ENCODE measurements around the gene DAB1.

Gene DAB1

GRCh38 chr1:57296726-57297250 is 127.1 kb downstream of the DAB1 start:
- Mint-ChIP-seq H3K27ac (ENCODE audit: low read depth) (no peak overlapping the region), H3K4me3 (no peak overlapping the region), H3K4me1 (no peaks in the 10 kb centered on the region), H3K27me3 (no peaks in the 10 kb centered on the region), H3K36me3 (ENCODE audit: insufficient read depth) (no peaks in the 10 kb centered on the region), H3K9me3 (no peaks in the 10 kb centered on the region)
- no peak for DNase-seq (ENCODE audit: low spot score in 2 of 2)
- no peak for ATAC-seq (replicated peaks; ENCODE audit: extremely low read depth, poor library complexity, severe bottlenecking)

- Mint-ChIP-seq H3K9me3 (no peaks in the 10 kb centered on the region), H3K36me3 (ENCODE audit: insufficient read depth) (peaks cover 1% of the 10 kb centered on the region), H3K27me3 (peaks cover under 1% of the 10 kb centered on the region), H3K27ac (ENCODE audit: low read depth) (no peak overlapping the region), H3K4me1 (no peaks in the 10 kb centered on the region), H3K4me3 (no peak overlapping the region)
- ATAC-seq (replicated peaks; ENCODE audit: extremely low read depth, poor library complexity, severe bottlenecking) (no peak), DNase-seq (ENCODE audit: low spot score in 2 of 2) (no peak)
Observed at GRCh38 chr1:57295326-57295725, 128.5 kb downstream of the DAB1 start.

- Mint-ChIP-seq H3K4me3 (no peak overlapping the region), H3K27ac (ENCODE audit: low read depth) (no peak overlapping the region), H3K36me3 (ENCODE audit: insufficient read depth) (peaks cover 1% of the 10 kb centered on the region), H3K27me3 (peaks cover 12% of the 10 kb centered on the region), H3K4me1 (no peaks in the 10 kb centered on the region), H3K9me3 (no peaks in the 10 kb centered on the region)
- ATAC-seq (replicated peaks; ENCODE audit: extremely low read depth, poor library complexity, severe bottlenecking): no peak
- no peak for DNase-seq (ENCODE audit: low spot score in 2 of 2)
Observed at GRCh38 chr1:57294177-57294576, 129.7 kb downstream of the DAB1 start.

- peaks cover 2% of the 10 kb centered on the region for H3K9me3 Mint-ChIP-seq
- no peaks in the 10 kb centered on the region for H3K4me1 Mint-ChIP-seq
- ATAC-seq (replicated peaks; ENCODE audit: extremely low read depth, poor library complexity, severe bottlenecking) (no peak), DNase-seq (ENCODE audit: low spot score in 2 of 2) (no peak)
- no peak overlapping the region for H3K4me3 Mint-ChIP-seq
- H3K36me3 Mint-ChIP-seq (ENCODE audit: insufficient read depth): peaks cover 1% of the 10 kb centered on the region
- H3K27ac Mint-ChIP-seq (ENCODE audit: low read depth): no peak overlapping the region
- peaks cover 20% of the 10 kb centered on the region for H3K27me3 Mint-ChIP-seq
Observed at GRCh38 chr1:57293214-57293613, 130.6 kb downstream of the DAB1 start.

GRCh38 chr1:57289781-57290180 is 134.1 kb downstream of the DAB1 start:
- no peak overlapping the region for H3K27ac Mint-ChIP-seq (ENCODE audit: low read depth)
- H3K4me1 Mint-ChIP-seq: no peaks in the 10 kb centered on the region
- DNase-seq (ENCODE audit: low spot score in 2 of 2) (no peak), ATAC-seq (replicated peaks; ENCODE audit: extremely low read depth, poor library complexity, severe bottlenecking) (no peak)
- H3K4me3 Mint-ChIP-seq: no peak overlapping the region
- H3K36me3 Mint-ChIP-seq (ENCODE audit: insufficient read depth): peaks cover 1% of the 10 kb centered on the region
- H3K27me3 Mint-ChIP-seq: peaks cover 25% of the 10 kb centered on the region
- peaks cover 4% of the 10 kb centered on the region for H3K9me3 Mint-ChIP-seq

GRCh38 chr1:57285992-57286391 is 137.9 kb downstream of the DAB1 start:
- ATAC-seq (replicated peaks; ENCODE audit: extremely low read depth, poor library complexity, severe bottlenecking) (no peak), DNase-seq (ENCODE audit: low spot score in 2 of 2) (no peak)
- H3K27me3 Mint-ChIP-seq: peaks cover 25% of the 10 kb centered on the region
- no peak overlapping the region for H3K27ac Mint-ChIP-seq (ENCODE audit: low read depth)
- H3K4me1 Mint-ChIP-seq: no peaks in the 10 kb centered on the region
- H3K36me3 Mint-ChIP-seq (ENCODE audit: insufficient read depth): no peaks in the 10 kb centered on the region
- no peak overlapping the region for H3K4me3 Mint-ChIP-seq
- peaks cover 4% of the 10 kb centered on the region for H3K9me3 Mint-ChIP-seq

GRCh38 chr1:57282411-57282810 is 141.4 kb downstream of the DAB1 start:
- DNase-seq (ENCODE audit: low spot score in 2 of 2) (no peak), ATAC-seq (replicated peaks; ENCODE audit: extremely low read depth, poor library complexity, severe bottlenecking) (no peak)
- Mint-ChIP-seq H3K36me3 (ENCODE audit: insufficient read depth) (no peaks in the 10 kb centered on the region), H3K27ac (ENCODE audit: low read depth) (no peak overlapping the region), H3K27me3 (no peaks in the 10 kb centered on the region), H3K4me3 (no peak overlapping the region), H3K4me1 (no peaks in the 10 kb centered on the region), H3K9me3 (no peaks in the 10 kb centered on the region)

- no peak overlapping the region for H3K4me3 Mint-ChIP-seq
- H3K36me3 Mint-ChIP-seq (ENCODE audit: insufficient read depth): no peaks in the 10 kb centered on the region
- H3K4me1 Mint-ChIP-seq: no peaks in the 10 kb centered on the region
- no peaks in the 10 kb centered on the region for H3K27me3 Mint-ChIP-seq
- ATAC-seq (replicated peaks; ENCODE audit: extremely low read depth, poor library complexity, severe bottlenecking) (no peak), DNase-seq (ENCODE audit: low spot score in 2 of 2) (no peak)
- H3K27ac Mint-ChIP-seq (ENCODE audit: low read depth): no peak overlapping the region
- no peaks in the 10 kb centered on the region for H3K9me3 Mint-ChIP-seq
Observed at GRCh38 chr1:57281324-57281723, 142.5 kb downstream of the DAB1 start.

GRCh38 chr1:57279909-57280666 is 143.8 kb downstream of the DAB1 start:
- Mint-ChIP-seq H3K27me3 (no peaks in the 10 kb centered on the region), H3K4me1 (no peaks in the 10 kb centered on the region), H3K36me3 (ENCODE audit: insufficient read depth) (no peaks in the 10 kb centered on the region), H3K27ac (ENCODE audit: low read depth) (no peak overlapping the region), H3K4me3 (no peak overlapping the region), H3K9me3 (no peaks in the 10 kb centered on the region)
- no peak for DNase-seq (ENCODE audit: low spot score in 2 of 2)
- no peak for ATAC-seq (replicated peaks; ENCODE audit: extremely low read depth, poor library complexity, severe bottlenecking)

GRCh38 chr1:57278558-57278957 is 145.3 kb downstream of the DAB1 start:
- no peaks in the 10 kb centered on the region for H3K4me1 Mint-ChIP-seq
- no peak overlapping the region for H3K4me3 Mint-ChIP-seq
- ATAC-seq (replicated peaks; ENCODE audit: extremely low read depth, poor library complexity, severe bottlenecking): no peak
- H3K36me3 Mint-ChIP-seq (ENCODE audit: insufficient read depth): no peaks in the 10 kb centered on the region
- DNase-seq (ENCODE audit: low spot score in 2 of 2): no peak
- peaks cover 5% of the 10 kb centered on the region for H3K27me3 Mint-ChIP-seq
- H3K9me3 Mint-ChIP-seq: no peaks in the 10 kb centered on the region
- no peak overlapping the region for H3K27ac Mint-ChIP-seq (ENCODE audit: low read depth)

- ATAC-seq (replicated peaks; ENCODE audit: extremely low read depth, poor library complexity, severe bottlenecking) (no peak), DNase-seq (ENCODE audit: low spot score in 2 of 2) (no peak)
- Mint-ChIP-seq H3K27me3 (peaks cover 9% of the 10 kb centered on the region), H3K36me3 (ENCODE audit: insufficient read depth) (no peaks in the 10 kb centered on the region), H3K27ac (ENCODE audit: low read depth) (no peak overlapping the region), H3K4me3 (no peak overlapping the region), H3K9me3 (no peaks in the 10 kb centered on the region), H3K4me1 (no peaks in the 10 kb centered on the region)
Observed at GRCh38 chr1:57277681-57278080, 146.2 kb downstream of the DAB1 start.

GRCh38 chr1:57276918-57277317 is 146.9 kb downstream of the DAB1 start:
- peaks cover 9% of the 10 kb centered on the region for H3K27me3 Mint-ChIP-seq
- H3K27ac Mint-ChIP-seq (ENCODE audit: low read depth): no peak overlapping the region
- no peaks in the 10 kb centered on the region for H3K9me3 Mint-ChIP-seq
- H3K4me1 Mint-ChIP-seq: no peaks in the 10 kb centered on the region
- no peak for DNase-seq (ENCODE audit: low spot score in 2 of 2)
- H3K36me3 Mint-ChIP-seq (ENCODE audit: insufficient read depth): no peaks in the 10 kb centered on the region
- no peak overlapping the region for H3K4me3 Mint-ChIP-seq
- ATAC-seq (replicated peaks; ENCODE audit: extremely low read depth, poor library complexity, severe bottlenecking): no peak

GRCh38 chr1:57272601-57273000 is 151.3 kb downstream of the DAB1 start:
- Mint-ChIP-seq H3K4me3 (no peak overlapping the region), H3K9me3 (no peaks in the 10 kb centered on the region), H3K36me3 (ENCODE audit: insufficient read depth) (no peaks in the 10 kb centered on the region), H3K27ac (ENCODE audit: low read depth) (no peak overlapping the region), H3K4me1 (no peaks in the 10 kb centered on the region), H3K27me3 (peaks cover 25% of the 10 kb centered on the region)
- DNase-seq (ENCODE audit: low spot score in 2 of 2): no peak
- ATAC-seq (replicated peaks; ENCODE audit: extremely low read depth, poor library complexity, severe bottlenecking): no peak

Data from central memory CD8-positive, alpha-beta T cell (primary cell).